Activated T-cell treated with anti-CD3 and anti-CD28 coated beads, Interleukin-2, amount 50 U/mL, for 24 hours (primary cell): ENCODE data around the gene SCN1A.

Experiments used
- DNase-seq: peaks from one replicate; pipeline ENCODE4 v3.0.0-alpha.2; 2020
- H3K27ac Mint-ChIP-seq: 2 replicates; pipeline ENCODE4 v1.8.0; 2020; ENCODE audit warnings: mild to moderate bottlenecking, mixed read lengths
- H3K27me3 Mint-ChIP-seq: 2 replicates; pipeline ENCODE4 v1.8.0; 2020; ENCODE audit warnings: mixed read lengths
- H3K36me3 Mint-ChIP-seq: 2 replicates; pipeline ENCODE4 v1.8.0; 2020; ENCODE audit warnings: low read depth, mixed read lengths
- H3K4me1 Mint-ChIP-seq: 2 replicates; pipeline ENCODE4 v1.8.0; 2020; ENCODE audit warnings: low read depth, mixed read lengths
- H3K4me3 Mint-ChIP-seq: 2 replicates; pipeline ENCODE4 v1.8.0; 2020; ENCODE audit warnings: mild to moderate bottlenecking, moderate library complexity, mixed read lengths
- H3K9me3 Mint-ChIP-seq: 2 replicates; pipeline ENCODE4 v1.8.0; 2020; ENCODE audit warnings: mixed read lengths

SCN1A gene

DNA sequence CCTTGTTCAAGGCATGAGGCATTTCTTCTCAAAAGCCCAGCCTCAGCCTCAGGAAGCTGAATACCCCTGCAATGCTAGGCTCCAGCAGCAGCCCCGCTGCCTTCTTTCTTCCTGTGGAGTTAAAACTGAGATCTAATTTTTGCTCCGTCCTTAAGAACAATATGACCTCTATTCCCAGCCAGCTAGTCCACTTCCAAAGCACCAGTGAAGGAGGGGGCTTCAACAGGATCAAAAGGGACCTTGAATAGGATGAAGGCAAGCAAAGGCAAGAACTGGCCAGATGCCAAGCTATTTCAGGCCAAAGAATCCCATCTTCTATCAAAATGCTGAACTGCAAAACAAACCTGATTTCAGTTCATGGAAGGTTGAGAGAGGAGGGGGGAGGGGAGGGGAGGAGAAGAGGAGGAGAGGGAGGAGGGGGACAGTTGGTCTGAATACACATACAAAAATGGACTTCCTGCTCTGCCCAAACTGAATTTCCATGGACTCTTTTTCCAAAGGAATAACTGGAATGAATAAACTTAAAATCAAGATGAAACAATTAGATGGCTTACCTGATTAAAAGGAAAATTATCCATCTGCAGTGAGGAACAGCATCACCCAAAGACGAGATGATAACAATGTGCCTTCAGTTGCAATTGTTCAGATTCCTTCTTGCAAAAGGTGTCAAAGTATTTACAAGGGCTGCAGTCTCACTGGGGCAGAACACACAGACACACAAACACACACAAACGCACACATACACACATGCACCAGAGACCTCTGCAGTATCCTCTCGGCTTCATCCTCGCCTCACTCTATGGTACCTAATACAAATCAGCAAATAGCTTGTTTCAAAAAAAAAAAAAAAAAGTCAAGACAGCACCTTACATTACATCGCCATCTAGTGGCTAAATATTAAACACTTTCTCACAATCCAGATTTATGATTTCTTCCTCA lies at the start of gene SCN1A:
TSS of gene SCN1A (minus strand) at position 804 of the 939 bp plus-strand sequence. CDS start 54,399 bp downstream, outside the sequence.
- Mint-ChIP-seq H3K27ac (no peak within 1 kb of the TSS), H3K27me3 (peaks cover 32% of the 10 kb centered on the region), H3K9me3 (no peaks in the 10 kb centered on the region), H3K4me3 (no peak within 1 kb of the TSS), H3K36me3 (no peaks in the 10 kb centered on the region), H3K4me1 (peaks cover 2% of the 10 kb centered on the region)
- peak; percentile 37 for DNase-seq

- H3K9me3 Mint-ChIP-seq: no peaks in the 10 kb centered on the region
- H3K4me3 Mint-ChIP-seq: no peak overlapping the region
- no peak overlapping the region for H3K27ac Mint-ChIP-seq
- DNase-seq: no peak
- peaks cover 10% of the 10 kb centered on the region for H3K27me3 Mint-ChIP-seq
- H3K4me1 Mint-ChIP-seq: no peaks in the 10 kb centered on the region
- no peaks in the 10 kb centered on the region for H3K36me3 Mint-ChIP-seq
Measured at GRCh38 chr2:166173263-166173662, 45.4 kb upstream of the SCN1A start.

- H3K9me3 Mint-ChIP-seq: no peaks in the 10 kb centered on the region
- H3K27ac Mint-ChIP-seq: no peak overlapping the region
- DNase-seq: no peak
- H3K36me3 Mint-ChIP-seq: no peaks in the 10 kb centered on the region
- no peaks in the 10 kb centered on the region for H3K4me1 Mint-ChIP-seq
- peaks cover 12% of the 10 kb centered on the region for H3K27me3 Mint-ChIP-seq
- H3K4me3 Mint-ChIP-seq: no peak overlapping the region
Measured at GRCh38 chr2:166171216-166171615, 43.4 kb upstream of the SCN1A start.

DNA sequence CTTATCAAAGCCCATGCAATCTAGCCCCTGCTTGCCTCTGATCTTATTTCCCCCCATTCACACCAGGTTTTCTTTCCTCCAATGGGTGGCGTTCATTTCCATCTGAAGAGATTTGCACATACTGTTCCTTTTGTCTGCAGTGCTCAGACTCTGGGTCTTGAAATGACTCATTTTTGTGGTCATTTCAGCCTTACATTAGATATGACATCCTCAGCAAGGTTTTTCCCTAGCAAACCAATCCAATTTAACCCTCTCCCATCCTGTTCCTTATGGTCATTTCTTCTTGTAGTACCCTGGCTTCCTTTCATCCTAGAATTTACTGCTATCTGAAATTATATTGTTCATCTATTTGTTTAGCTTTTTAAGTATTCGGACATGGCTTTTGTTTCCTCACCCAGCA lies 42.5 kb upstream of the SCN1A start:
- Mint-ChIP-seq H3K36me3 (no peaks in the 10 kb centered on the region), H3K9me3 (no peaks in the 10 kb centered on the region), H3K27me3 (peaks cover 12% of the 10 kb centered on the region), H3K27ac (no peak overlapping the region), H3K4me1 (no peaks in the 10 kb centered on the region), H3K4me3 (no peak overlapping the region)
- DNase-seq: no peak

DNA sequence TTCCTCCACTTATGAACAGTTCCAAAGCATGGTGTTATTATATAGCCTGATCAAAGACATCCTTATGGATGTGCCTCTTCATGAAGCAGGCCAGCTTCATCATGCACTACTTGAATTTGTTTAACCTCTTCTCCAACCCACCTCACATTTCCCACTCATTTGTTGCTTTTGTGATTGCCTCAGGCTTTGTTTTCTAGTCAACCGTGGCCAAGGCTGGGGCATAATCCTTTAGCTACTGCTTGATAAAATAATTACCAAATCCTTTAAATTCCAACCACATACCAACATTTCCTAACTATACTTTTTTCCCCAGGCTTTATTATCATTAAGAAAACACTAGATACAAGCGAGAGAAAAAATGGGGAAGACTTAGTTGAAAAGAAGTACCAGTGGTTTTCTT lies 39.6 kb upstream of the SCN1A start:
- no peak for DNase-seq
- Mint-ChIP-seq H3K9me3 (no peaks in the 10 kb centered on the region), H3K4me3 (no peak overlapping the region), H3K27me3 (peaks cover 12% of the 10 kb centered on the region), H3K27ac (no peak overlapping the region), H3K4me1 (no peaks in the 10 kb centered on the region), H3K36me3 (no peaks in the 10 kb centered on the region)

DNA sequence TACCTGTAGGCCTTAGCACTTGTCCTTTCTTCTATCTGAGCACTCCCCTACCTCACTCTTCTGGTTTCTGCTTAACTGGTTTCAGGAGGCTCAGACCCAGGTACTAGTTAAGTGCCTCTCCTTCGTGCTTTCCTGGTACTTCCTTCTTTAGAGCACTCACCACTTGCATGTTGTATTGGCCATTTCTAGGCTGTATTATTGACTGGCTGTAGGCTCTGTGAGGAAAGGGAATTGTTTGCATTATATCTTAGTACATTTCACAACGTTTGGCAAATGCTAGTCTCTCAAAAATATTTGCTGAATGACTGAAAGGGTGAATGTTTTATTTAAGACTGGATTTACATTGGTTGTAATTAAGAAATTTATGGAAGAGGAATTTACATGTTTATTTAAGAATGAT lies 36.0 kb upstream of the SCN1A start:
- Mint-ChIP-seq H3K36me3 (no peaks in the 10 kb centered on the region), H3K27me3 (peaks cover 5% of the 10 kb centered on the region), H3K9me3 (no peaks in the 10 kb centered on the region), H3K27ac (no peak overlapping the region), H3K4me3 (no peak overlapping the region), H3K4me1 (no peaks in the 10 kb centered on the region)
- DNase-seq: no peak

DNA sequence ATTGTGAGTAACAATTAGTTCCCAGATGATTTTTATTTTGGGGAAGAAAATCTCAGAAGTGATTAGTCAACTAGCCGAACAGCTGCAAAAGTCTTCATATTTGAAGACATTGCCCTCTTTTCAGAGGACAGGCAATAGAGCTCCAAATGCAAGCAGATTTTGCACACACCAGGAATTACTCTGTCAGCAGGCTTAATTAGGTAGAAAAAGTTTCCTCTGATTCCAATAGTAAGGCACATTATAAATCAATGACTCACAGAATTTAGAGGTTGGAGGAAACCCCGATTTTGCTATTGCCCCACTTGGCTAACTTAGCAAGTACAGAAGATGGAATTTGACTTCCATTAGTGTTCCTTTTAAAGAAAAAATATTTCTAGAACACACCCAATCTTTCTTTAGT lies 30.7 kb upstream of the SCN1A start:
- no peak for DNase-seq
- H3K4me3 Mint-ChIP-seq: no peak overlapping the region
- H3K4me1 Mint-ChIP-seq: no peaks in the 10 kb centered on the region

GRCh38 chr2:166157578-166157977 lies 29.8 kb upstream of the SCN1A start:
- Mint-ChIP-seq H3K27me3 (peaks cover 13% of the 10 kb centered on the region), H3K9me3 (no peaks in the 10 kb centered on the region), H3K4me3 (no peak overlapping the region), H3K4me1 (no peaks in the 10 kb centered on the region), H3K27ac (no peak overlapping the region), H3K36me3 (no peaks in the 10 kb centered on the region)
- DNase-seq: no peak

More for the DNA sequence above, 30.7 kb upstream of the SCN1A start:
- no peaks in the 10 kb centered on the region for H3K36me3 Mint-ChIP-seq
- no peaks in the 10 kb centered on the region for H3K9me3 Mint-ChIP-seq
- H3K27me3 Mint-ChIP-seq: peaks cover 10% of the 10 kb centered on the region
- no peak overlapping the region for H3K27ac Mint-ChIP-seq

- no peak for DNase-seq
- Mint-ChIP-seq H3K9me3 (no peaks in the 10 kb centered on the region), H3K27me3 (peaks cover 13% of the 10 kb centered on the region), H3K4me1 (no peaks in the 10 kb centered on the region), H3K36me3 (no peaks in the 10 kb centered on the region), H3K27ac (no peak overlapping the region), H3K4me3 (no peak overlapping the region)
Measured at GRCh38 chr2:166156985-166157490, 29.2 kb upstream of the SCN1A start.

DNA sequence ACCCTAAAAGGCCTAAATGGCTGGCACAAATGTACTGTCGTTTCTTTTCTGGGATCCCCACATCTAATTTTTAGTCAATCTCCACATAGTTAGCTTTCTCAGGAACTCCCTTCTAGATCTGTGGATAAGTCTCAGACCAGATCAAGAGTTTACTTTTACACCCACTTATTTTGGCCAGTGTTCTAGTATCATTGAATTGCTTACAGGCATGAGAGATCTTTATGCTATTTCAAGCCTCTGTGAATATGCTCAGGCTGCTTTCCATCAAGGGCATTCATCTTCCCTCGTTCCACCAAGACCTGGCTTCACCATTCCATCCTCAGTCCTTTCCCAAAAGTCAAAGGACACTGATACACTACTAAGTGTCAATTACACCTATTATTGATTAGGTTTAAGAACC lies 27.8 kb upstream of the SCN1A start:
- no peak for DNase-seq
- Mint-ChIP-seq H3K36me3 (no peaks in the 10 kb centered on the region), H3K4me3 (no peak overlapping the region), H3K4me1 (no peaks in the 10 kb centered on the region), H3K27me3 (peaks cover 13% of the 10 kb centered on the region), H3K27ac (no peak overlapping the region), H3K9me3 (no peaks in the 10 kb centered on the region)

DNA sequence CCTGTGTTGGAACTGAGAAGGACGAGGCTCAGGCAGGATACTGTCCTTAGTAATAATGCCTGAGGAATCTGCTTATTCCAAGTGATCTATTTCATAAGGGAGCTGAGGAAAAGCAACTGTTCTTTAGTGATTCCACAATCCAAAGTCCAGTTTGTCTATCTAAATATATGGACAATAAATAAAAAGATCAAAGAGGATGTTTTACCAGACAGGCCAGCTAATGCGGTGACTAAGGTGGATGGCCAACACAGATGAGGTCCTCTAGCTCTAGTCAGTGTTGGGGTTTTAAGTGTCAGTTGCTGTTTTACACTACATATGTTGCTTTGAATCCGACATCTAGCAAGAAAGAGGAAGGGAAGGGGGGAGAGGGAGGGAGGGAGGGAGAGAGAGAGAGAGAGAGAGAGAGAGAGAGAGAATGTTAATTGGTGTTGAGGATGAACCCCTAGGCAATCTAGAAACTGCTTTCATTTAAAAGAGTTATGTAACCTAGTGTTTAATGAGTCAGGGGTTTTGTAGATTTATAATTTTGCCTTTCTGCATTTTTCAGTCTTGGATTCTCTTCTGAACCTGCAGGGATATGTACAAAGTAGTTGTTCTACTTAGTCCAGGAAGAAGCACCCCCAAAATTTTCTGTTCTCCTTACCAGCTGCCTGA lies 27.0 kb upstream of the SCN1A start:
- Mint-ChIP-seq H3K36me3 (no peaks in the 10 kb centered on the region), H3K4me3 (no peak overlapping the region), H3K4me1 (no peaks in the 10 kb centered on the region)

GRCh38 chr2:166152064-166152463 lies 24.2 kb upstream of the SCN1A start:
- H3K9me3 Mint-ChIP-seq: no peaks in the 10 kb centered on the region
- H3K4me1 Mint-ChIP-seq: no peaks in the 10 kb centered on the region
- H3K27ac Mint-ChIP-seq: no peak overlapping the region
- no peak for DNase-seq
- no peak overlapping the region for H3K4me3 Mint-ChIP-seq
- peaks cover 13% of the 10 kb centered on the region for H3K27me3 Mint-ChIP-seq
- H3K36me3 Mint-ChIP-seq: no peaks in the 10 kb centered on the region

More for the DNA sequence above, 27.0 kb upstream of the SCN1A start:
- no peak for DNase-seq
- Mint-ChIP-seq H3K27ac (no peak overlapping the region), H3K27me3 (peaks cover 13% of the 10 kb centered on the region), H3K9me3 (no peaks in the 10 kb centered on the region)

DNA sequence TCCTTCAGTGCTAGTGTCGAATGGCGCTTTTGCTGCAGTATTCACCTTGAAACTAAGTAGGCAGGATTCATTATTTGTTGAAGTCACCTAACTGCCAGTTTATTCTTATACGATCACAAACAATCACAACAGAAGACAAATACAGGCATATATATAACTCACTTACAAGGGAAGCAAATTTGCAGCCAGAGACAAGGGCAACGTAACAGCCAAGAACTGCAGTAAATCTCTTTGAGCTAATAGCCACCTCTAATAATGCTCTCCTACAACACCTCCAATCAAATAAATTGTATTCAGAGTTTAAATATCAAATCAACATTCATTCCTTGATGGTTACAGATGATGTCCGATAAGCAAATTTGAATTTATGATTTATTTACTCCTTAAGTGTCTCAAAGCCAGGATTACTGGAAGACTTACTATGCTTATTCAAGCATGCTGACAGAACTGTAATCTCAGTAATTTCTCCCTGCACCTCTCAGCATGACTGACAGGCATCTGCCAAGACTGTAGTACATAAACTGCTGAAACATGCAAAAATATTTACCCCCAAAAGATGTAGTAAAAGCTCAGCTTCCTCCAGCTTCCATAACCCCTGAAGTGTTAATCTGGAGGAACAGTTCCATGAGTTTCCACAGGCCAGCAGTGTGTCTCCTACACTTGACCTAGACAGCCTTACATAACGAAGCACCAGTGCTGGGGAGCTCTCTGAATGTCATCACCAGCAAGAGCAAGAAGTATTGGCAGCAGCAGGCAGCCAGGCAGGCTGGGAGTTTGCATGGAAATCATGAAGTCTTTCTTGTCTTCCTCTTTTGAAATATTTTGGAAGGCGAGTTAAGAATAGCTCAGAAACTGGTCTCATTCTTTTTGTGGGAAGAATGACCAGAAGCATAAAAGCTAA lies 20.9 kb upstream of the SCN1A start:
- no peak overlapping the region for H3K27ac Mint-ChIP-seq
- peaks cover 4% of the 10 kb centered on the region for H3K27me3 Mint-ChIP-seq
- no peaks in the 10 kb centered on the region for H3K36me3 Mint-ChIP-seq
- no peak overlapping the region for H3K4me3 Mint-ChIP-seq
- no peaks in the 10 kb centered on the region for H3K9me3 Mint-ChIP-seq
- no peaks in the 10 kb centered on the region for H3K4me1 Mint-ChIP-seq
- DNase-seq: no peak

DNA sequence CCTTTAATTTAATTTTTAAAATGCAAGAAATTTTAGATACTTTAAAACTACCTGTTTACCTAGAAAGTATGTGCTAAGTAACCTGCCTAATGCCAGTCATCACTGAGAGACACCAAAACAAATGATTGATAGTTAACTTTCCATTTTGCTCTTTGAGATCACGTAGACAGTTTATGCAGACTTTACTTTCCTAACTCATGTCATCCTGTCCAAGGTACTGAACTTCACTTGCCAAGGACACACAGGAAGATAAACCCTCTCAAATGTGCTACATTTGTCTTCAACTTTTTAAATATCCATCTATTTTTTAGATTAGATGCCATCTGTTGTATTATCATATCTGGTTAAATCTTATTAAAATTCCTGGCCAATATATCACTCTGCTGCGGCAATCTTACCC lies 20.1 kb upstream of the SCN1A start:
- no peak for DNase-seq
- no peaks in the 10 kb centered on the region for H3K27me3 Mint-ChIP-seq
- H3K9me3 Mint-ChIP-seq: no peaks in the 10 kb centered on the region
- no peak overlapping the region for H3K4me3 Mint-ChIP-seq
- H3K4me1 Mint-ChIP-seq: no peaks in the 10 kb centered on the region
- H3K36me3 Mint-ChIP-seq: no peaks in the 10 kb centered on the region
- H3K27ac Mint-ChIP-seq: no peak overlapping the region
